CD4-positive, alpha-beta T cell treated with Interferon gamma for 1 hour (primary cell): ENCODE data around the gene BTNL3.

Experiments used
- DNase-seq: peaks from one replicate; pipeline ENCODE4 v3.0.0-alpha.2; 2020

The BTNL3 gene

GRCh38 chr5:181050016-181050415 lies 61.4 kb downstream of the BTNL3 start:
- no peak for DNase-seq

GRCh38 chr5:181051841-181052671 lies 63.4 kb downstream of the BTNL3 start:
- DNase-seq, result no peak

- no peak for DNase-seq
These were observed 64.2 kb downstream of the BTNL3 start for GRCh38 chr5:181052672-181053487.

- DNase-seq, result no peak
These were observed 65.0 kb downstream of the BTNL3 start for GRCh38 chr5:181053488-181054121.

- DNase-seq, result no peak
These were observed 65.5 kb downstream of the BTNL3 start for GRCh38 chr5:181054138-181054537.

GRCh38 chr5:181054871-181055459 lies 66.3 kb downstream of the BTNL3 start:
- DNase-seq, result no peak
